ENCODE data around the gene CDS2. TPM values are rescaled to one million over a fixed set of nuclear protein-coding genes. Genes with fewer than 3 reads are reported as not detected.

CDS2 gene
- total and polyA plus RNA-seq, 2 of the 13 experiments (the other 11 are each of a cell fraction or from before 2014, with no cell fraction given) = 81.3 to 153 TPM

GRCh38 chr20:5150226-5151076, 23.6 kb downstream of the CDS2 start (continued):
- TF ChIP-seq ZBTB4 (CRISPR knock-in tag; IDR thresholded peaks at IDR 0.05; ENCODE audit: borderline replicate concordance) (peak; percentile 97; the same call in 1 of the 2 replicates), ZNF12 (CRISPR knock-in tag; IDR thresholded peaks at IDR 0.05) (peak; percentile 42; the same call in 1 of the 2 replicates), GABPB1 (CRISPR knock-in tag; IDR thresholded peaks at IDR 0.05) (peak; percentile 43; the same call in 1 of the 2 replicates), ZFP36 (IDR thresholded peaks at IDR 0.05; ENCODE audit: borderline replicate concordance, low read depth, low read length, partially characterized antibody) (no peak), ZNF547 (CRISPR knock-in tag; IDR thresholded peaks at IDR 0.05) (peak; percentile 70), MED1 (CRISPR knock-in tag; IDR thresholded peaks at IDR 0.05) (peak; percentile 87), BHLHE40 (IDR thresholded peaks at IDR 0.05; ENCODE audit: low read length) (peak; percentile 54; the same call in 1 of the 2 replicates), ZNF614 (CRISPR knock-in tag; IDR thresholded peaks at IDR 0.05; ENCODE audit: borderline replicate concordance) (0 out of 2 replicates have a peak, but pooled peaks have one; percentile 83), ZNF263 (CRISPR knock-in tag; IDR thresholded peaks at IDR 0.05) (0 out of 2 replicates have a peak, but pooled peaks have one; percentile 19), POGZ (CRISPR knock-in tag; IDR thresholded peaks at IDR 0.05) (peak; percentile 94), FUBP1 (CRISPR knock-in tag; IDR thresholded peaks at IDR 0.05; ENCODE audit: borderline replicate concordance) (no peak; the same call in 1 of the 2 replicates), MTF1 (CRISPR knock-in tag; IDR thresholded peaks at IDR 0.05) (no peak), JUNB (CRISPR knock-in tag; IDR thresholded peaks at IDR 0.05; ENCODE audit: borderline replicate concordance) (no peak), NR2F2 (IDR thresholded peaks at IDR 0.05; ENCODE audit: borderline replicate concordance, low read depth) (no peak), DRAP1 (CRISPR knock-in tag; IDR thresholded peaks at IDR 0.05) (peak; percentile 51; the same call in 1 of the 2 replicates), ZNF576 (CRISPR knock-in tag; IDR thresholded peaks at IDR 0.05) (0 out of 2 replicates have a peak, but pooled peaks have one; percentile 75), ARID5B (CRISPR knock-in tag; IDR thresholded peaks at IDR 0.05) (peak; percentile 92), NR0B2 (CRISPR knock-in tag; IDR thresholded peaks at IDR 0.05) (peak; percentile 87)

Measured in HepG2 (cell line).